Hepatic stellate cell (primary cell): ENCODE measurements around the gene OR51E1.
A peak's percentile ranks its signal among the peaks of the same experiment; 100 is the strongest.

Experiments
- DNase-seq: peaks from one replicate; pipeline ENCODE4 v3.0.0; 2011; ENCODE audit warnings: low spot score

Gene OR51E1

DNA sequence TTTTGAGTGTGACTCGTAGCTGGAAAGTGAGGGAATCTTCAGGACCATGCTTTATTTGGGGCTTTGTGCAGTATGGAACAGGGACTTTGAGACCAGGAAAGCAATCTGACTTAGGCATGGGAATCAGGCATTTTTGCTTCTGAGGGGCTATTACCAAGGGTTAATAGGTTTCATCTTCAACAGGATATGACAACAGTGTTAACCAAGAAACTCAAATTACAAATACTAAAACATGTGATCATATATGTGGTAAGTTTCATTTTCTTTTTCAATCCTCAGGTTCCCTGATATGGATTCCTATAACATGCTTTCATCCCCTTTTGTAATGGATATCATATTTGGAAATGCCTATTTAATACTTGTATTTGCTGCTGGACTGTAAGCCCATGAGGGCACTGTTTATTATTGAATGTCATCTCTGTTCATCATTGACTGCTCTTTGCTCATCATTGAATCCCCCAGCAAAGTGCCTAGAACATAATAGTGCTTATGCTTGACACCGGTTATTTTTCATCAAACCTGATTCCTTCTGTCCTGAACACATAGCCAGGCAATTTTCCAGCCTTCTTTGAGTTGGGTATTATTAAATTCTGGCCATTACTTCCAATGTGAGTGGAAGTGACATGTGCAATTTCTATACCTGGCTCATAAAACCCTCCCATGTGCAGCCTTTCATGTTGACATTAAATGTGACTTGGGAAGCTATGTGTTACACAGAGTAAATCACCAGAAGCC, 11.0 kb downstream of the OR51E1 start:
- no peak for DNase-seq

DNA sequence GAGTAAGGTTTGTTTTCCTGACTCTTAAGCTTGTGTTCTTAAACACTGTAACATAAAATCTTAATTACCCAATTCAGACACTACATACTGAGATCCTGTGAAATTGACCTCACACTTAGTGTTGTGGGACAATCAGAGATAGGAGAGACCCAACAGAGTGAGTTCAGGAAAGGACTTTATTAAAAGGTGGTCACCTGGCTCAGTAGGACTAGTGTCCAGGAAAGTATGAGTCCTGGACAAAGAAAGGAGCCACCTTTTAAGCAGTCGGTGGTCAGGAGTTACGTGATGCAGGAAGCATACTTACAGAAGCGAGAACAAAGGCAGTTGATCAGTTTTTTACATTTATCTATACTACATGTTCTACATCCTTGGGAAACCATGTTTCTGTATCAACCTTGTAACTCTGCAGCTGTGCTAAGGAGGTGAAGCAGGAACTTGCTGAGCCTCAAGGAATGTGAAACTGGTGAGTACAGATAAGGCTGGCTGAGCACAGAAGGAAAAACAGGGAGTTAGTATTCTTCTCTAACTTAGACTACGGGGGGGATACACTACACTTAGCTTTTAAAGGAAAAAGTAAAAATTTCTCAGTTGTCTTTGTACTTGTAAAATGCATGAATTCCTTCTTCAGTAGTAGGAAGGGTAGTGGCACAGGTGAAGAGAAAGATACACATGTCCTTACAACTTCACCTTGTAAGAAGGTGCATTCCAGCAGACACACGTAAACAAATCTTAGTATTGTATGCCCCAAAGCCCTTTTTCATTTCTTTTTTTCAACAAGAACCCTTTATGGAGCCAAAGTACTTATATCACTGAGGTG, 15.1 kb downstream of the OR51E1 start:
- no peak for DNase-seq

DNA sequence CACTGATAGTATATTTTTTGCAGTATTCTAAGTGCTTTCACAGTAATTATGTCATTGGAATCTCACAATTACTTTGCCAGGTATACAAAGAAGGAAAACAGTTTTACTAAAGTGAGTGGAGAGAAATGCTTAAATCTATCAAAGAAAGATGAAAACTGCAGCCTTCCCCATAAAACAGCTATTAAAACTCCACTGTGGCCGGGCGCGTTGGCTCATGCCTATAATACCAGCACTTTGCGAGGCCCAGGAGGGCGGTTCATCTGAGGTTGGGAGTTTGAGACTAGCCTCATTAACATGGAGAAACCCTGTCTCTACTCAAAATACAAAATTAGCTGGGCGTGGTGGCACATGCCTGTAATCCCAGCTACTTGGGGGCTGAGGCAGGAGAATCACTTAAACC, 19.1 kb downstream of the OR51E1 start:
- DNase-seq: no peak

DNA sequence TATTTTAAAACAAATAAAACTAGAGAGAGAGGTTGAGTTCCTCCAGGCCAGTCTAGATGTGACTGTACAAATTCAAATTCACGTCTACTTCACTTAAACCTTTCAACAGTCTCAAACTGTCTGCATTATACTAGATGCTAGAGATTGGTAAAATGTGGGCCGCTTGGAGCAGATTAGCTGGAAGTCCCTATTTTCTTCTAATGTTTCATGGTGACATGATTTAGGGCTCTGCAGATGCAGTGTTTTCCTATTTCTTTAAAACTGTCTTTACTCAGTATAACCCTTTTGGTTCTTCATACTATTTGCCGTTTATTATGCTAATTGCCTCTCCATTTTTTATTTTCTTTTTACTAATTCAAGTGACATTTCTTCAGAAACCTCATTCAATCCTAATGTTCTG, 20.4 kb downstream of the OR51E1 start:
- DNase-seq: no peak

DNA sequence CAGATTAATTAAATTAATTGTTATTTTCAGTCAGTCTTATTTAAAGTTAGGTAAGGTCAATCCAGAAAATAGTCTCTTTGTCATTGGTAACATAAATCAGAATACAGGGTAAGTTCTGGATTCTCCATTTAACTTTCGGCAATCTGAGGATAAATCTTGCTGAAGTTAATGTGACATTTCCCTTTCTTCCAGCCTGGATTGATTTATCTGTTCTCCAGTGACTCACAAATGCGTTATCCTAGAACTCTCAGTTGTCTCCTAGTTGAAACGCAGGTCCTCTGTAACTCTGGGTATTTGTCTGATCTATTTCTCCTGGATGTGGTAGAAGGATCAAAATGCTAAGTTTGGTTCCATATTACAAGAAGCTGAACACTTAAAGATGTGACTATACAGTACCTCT, 21.0 kb downstream of the OR51E1 start:
- no peak for DNase-seq

DNA sequence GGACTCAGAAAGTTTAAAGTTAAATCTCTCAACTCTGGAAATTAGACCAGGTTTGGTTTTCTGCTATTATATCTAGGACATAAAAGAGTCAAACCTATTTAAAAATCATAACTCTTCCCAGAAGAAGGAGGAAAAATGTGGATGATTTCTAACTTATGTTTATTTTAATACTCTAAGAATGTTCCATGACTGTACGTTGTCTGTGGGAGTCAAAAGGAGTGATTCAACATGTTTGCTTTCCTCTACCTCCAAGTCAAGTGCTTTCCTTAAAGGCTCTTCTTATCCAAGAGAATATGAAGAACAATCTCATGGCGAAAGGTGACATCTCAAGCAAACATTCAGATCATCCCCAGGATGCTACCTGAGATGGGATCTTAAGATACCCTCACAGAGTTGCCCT, 21.6 kb downstream of the OR51E1 start:
- DNase-seq: peak; percentile 42

DNA sequence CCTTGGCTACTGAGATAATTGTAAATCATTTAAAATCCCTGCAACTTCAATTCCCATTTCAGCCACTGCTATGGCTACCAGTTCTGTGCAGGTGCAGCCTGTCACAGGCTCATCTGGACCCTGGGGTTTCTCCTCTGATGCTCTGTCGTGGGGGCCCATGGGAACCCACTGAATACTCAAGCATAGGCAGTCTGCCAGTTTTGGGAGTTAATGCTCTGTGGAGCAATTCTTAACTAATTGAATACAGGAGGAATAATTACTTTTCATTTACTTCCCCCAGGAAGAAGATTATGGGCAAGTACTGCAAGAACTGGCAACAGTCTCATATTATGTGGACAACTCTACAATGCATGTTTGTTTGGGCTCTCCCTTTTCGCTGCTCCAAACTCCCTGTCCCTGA, 28.0 kb downstream of the OR51E1 start:
- DNase-seq: no peak

DNA sequence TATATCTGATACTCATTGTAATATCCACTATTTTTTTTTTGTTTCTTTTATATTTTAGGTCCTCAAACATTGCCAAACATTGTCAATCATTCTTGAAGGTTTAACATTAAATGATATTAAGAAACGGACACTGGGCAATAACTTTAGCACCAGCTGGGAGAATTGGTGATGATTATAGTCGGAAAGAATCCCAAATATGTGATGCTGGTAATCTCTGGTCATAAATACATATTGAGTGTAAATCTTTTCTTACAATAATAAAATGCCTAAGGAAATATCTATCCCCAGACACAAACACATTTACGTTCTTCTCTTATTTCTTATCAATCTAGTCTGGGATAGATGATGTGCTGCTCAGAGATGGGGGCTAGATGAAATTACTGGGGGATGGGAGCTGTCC, 28.7 kb downstream of the OR51E1 start:
- DNase-seq: no peak

DNA sequence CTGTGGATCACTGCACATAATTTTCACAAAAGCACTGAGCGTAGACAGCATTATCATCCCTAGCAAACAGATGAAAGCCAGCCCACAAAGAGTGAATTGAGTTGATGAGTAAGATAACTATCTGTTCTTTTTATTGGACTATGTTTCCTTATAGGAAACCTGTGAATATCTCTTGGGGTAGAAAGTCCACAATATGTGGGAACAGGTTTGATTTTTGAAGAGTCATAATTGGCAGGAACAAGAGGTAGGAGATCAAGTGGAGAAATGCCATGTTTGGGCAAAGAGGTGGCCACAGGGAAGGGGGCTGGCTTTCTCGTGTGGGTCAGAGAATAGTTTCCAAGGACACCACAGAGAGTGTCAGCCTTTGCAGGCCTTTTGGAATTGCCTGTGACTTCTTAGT, 30.0 kb downstream of the OR51E1 start:
- DNase-seq: no peak

DNA sequence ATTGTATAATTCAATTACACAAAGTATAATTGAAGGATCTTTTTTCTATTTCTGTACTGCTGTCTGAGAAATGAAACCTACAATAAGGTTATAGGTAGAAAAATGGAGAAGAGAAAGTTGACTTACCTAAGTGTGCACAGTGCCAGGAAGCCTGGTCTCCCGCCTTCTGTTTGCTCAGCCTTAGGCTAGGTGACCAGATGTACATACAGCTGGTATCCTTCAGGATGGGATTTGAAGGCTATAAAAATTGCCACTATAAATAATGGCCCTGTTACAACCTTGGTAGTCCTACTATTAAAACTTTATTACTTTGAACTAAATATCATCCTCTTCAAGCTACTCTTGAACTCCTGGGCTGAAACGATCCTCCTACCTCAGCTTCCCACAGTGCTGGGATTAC, 34.2 kb downstream of the OR51E1 start:
- no peak for DNase-seq

DNA sequence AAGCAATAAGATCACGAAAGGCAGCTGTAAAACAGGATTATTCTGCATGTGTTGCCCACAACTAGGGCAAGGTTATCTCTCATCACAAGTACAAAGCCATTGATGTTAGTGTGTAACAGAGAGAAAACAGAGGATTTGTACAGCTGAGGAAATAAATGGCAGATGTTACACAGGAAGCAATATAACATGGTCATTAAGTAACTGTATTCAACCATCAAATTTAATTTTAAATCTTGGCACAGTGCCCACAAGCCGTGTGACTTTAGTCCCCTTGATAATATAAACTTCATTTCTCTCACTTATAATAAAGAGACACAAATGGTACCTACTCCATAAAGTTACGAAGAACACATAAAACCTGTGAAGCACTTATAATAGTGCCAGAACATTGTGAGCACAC, 36.6 kb downstream of the OR51E1 start:
- DNase-seq: no peak

DNA sequence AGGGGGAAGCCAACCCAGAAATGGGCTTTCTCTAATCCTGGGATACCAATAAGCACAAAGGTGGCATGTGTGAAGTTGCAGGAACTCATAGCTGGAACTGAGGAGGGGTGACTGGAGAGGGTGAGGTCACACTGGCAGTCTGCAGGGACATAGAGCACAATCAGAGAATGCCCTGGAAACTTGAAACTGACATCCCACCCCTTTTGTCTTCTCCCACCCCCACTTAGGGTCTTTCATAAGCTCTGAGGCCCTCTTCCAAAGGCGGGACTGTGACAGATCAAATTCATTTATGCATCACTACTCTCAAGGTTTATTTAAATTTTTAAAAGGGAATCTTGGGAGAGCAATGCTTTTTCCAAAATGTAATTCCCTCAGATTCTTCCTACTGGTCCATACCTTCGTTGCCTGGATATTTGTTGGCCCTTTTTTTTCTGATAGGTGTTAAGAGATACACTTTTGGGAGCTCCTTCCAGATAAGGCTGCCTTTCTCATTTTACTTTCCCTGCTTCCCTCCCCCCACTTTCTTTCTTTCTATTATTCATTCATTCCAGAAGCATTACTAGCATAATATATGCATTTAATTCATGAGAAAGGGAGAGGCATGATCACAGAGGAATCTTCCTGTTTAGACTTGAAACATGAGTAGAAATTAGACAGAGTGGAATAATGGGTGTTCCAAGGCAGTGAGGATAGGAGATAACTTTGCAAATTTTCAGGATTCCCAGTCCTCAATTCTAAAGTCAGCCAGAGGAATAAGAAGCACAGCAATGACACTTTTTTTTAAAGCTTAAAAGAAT, 39.0 kb downstream of the OR51E1 start:
- peak; percentile 18 for DNase-seq

DNA sequence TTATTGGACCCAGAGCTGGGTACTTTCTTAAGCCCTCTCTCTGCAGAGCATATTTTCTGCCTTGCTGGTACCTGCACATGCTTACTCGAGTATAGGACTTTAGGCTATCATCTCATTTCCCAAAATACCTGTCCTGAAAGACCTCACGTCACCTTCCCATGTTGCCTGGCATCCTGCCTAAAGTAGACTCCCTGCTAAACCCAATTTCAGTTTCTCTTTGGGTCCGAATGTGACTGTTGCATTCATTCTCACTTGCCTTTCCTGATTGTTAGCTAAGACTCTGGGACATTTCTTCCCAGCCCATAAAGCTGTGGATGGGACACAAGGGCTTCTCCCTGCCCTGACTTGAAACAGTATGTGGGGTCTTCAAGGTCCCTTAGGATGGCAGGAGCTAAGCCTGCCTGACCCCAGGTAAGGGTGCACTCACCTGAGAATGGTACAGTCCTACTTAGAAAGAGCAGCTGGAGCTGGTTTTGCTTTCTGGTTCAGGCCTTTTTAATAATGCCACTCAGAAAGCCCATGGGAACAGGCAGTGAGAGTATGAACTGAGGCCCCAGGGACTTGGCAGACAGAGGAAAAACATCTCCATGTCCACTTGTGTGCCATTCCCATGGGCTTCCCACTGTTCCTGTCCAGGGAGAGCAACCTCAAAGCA, 41.0 kb downstream of the OR51E1 start:
- DNase-seq: no peak

DNA sequence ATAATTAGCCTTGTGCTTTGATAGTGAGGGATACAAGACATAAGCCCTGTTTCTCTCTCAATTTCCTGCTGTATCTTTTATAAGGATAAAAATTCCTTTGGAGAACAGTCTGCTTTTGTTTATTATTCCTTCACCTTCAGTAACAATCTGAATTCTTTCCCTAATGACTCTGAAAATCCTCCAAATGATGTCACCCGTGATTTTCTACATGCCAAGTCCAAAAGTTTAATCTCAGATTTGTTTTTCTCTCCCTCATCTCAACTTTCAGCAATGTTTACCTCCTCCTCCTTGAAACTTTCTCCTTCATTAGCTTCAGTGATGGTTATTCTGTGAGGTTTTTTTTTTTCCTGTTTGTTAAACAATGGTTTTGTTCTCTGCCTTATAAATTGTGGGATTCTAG, 51.7 kb downstream of the OR51E1 start:
- DNase-seq: no peak

DNA sequence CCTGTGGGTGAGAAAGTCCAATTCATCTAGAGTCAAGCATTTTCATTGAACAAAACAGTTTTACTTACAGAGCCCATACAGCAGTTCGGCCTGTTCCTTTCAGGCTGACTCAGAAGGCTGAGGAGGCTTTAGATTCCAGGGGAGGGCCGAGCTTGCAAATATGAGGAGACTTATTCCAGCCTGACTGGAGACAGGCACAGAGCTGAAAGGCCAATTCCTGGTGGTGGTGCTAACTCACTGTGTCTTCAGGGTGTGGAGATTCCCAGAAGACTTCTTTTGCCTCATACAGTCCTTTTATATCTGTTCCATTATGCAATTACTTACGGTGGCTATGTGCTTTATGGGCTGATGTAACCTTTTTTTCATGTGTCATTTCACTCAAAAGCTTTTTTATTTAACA, 53.8 kb downstream of the OR51E1 start, which contains the start of gene OR51E2:
OR51E2 (minus strand) TSS at position 269 of the 400 bp plus-strand sequence. CDS start 15,142 bp downstream, outside the sequence.
- peak; percentile 22 for DNase-seq

DNA sequence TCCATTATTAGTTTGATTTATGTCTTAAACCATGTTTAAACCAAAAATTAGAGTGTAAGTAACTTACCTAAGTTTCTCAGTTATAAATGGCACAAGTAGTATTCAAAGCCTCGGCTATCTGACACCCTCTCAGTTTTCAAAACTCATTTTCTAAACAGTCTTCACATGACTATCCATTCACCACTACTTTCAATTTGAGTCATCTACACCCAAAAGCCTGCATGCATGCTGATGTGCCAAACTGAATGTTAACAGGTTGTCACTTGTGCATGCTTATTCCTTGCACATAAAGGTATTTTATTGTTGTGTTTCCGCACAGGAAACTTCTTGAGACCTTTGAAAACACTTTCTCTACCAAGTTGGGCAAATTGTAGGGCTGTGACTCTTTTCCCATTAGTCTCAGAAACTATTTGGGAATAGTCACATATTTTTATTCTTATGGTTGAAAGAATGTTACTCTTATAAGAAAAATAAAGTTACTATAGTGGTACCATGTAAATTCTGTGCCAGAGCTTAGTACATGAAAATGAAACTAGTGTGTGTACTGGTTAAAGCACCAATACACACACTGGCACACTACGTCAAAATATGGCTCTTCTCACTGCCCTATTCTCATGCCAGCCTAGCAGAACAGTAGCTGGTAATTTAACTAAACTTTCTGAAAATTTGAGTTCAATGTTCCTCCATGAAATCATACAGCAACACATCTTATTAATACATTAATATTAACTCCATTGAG, 56.1 kb downstream of the OR51E1 start:
- DNase-seq: no peak

DNA sequence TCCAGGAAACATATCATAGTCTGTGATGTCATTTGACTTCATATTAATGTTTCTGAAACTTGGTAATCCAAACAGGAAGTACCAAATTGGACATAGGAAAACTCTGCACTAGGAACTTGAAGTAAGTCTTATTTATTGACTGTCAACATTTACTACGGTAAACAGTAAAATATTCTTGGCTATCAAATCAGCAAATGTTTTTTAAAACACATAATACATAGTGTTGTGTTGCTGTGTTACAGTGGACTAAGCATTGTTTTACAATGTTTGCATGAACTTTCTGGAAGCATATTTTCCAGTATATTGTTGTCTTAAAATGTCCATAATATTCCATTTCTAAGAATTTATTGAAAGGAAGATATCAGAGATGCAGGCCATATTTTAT, 56.6 kb downstream of the OR51E1 start:
- no peak for DNase-seq

DNA sequence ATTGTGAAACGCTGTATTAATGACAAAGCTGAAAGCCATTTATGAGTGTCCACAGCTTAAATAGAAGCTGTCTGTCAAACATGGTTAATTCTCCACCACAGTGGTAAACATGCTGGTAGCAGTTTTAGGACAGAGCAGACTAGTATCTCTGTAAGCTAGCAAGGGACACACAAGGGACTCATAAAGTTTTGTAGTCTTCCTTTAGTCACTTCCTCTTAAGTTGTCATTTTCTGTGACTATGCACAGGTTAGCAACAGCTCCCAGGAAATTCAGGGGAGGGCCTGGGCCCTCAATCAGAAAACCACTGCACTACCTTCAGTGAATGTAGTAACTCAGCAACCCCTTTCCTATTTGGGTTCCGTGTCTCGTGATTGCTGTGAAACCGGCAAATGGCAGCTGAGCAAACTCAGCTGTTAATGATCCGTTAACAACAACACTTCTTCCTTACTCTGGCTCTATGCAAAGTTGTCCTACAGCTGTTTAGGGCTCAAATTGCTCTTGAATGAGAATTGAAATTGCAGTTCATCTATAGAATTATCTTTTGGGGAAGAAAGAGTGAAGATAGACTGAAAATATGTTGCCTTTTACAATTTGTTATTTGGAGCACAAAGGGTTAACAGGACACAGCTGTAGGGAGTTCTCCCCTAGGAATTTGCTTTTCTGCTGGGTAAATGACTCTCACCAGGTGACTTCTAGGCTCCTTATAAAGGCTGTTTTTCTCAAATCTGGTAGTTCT, 60.4 kb downstream of the OR51E1 start, which contains the start of gene MMP26:
MMP26 (plus strand) TSS at position 731 of the 736 bp plus-strand sequence.
- no peak for DNase-seq

DNA sequence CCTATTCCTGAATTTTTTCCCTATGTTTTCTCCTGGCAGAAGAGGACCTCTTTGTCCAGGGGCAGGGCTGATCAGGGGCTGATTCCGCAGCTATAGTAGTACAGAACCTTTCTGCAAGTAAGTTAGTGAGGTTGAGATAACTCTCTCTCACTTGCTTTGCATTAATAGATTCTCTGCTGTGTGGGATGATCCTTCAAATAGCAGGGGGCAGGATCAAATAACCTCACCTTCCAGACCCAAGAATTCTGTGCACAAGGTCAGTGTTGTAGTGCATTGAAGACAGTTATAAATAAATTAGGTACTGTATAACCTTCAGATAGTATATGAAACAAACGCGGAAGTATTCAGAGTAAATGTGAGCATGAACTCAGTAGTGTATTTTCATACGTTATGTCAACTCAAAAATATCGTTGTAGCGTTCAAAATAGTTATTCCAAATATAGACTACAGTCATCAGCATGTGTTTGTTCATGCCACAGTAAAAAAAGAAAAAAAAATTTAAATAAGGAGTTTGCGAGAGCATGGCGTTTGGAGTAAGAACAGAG, 61.1 kb downstream of the OR51E1 start:
- DNase-seq: no peak
